ENCODE data around the gene CEND1.

DNA sequence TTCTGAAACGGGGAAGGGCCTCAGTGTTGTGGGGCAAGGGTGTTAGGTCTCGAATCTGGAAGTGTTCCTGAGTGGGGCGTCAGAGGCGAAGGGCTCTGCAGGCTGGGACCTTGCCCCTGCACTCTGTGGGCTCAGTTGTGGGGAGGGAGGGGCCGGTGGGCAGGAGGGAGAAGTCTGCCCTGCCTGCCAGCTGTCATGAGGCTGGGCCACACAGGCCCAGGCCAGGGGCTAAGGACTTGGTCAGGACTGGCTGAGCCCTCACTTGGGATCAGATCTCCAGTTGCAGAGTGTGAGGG is 38.0 kb upstream of the CEND1 start, which contains the start of gene CRACR2B:
- TF ChIP-seq, protein P1, sequence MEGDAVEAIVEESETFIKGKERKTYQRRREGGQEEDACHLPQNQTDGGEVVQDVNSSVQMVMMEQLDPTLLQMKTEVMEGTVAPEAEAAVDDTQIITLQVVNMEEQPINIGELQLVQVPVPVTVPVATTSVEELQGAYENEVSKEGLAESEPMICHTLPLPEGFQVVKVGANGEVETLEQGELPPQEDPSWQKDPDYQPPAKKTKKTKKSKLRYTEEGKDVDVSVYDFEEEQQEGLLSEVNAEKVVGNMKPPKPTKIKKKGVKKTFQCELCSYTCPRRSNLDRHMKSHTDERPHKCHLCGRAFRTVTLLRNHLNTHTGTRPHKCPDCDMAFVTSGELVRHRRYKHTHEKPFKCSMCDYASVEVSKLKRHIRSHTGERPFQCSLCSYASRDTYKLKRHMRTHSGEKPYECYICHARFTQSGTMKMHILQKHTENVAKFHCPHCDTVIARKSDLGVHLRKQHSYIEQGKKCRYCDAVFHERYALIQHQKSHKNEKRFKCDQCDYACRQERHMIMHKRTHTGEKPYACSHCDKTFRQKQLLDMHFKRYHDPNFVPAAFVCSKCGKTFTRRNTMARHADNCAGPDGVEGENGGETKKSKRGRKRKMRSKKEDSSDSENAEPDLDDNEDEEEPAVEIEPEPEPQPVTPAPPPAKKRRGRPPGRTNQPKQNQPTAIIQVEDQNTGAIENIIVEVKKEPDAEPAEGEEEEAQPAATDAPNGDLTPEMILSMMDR (conservative IDR thresholded peaks at IDR 0.05 in 1 of 2, IDR thresholded peaks at IDR 0.05 in 1 of 2; ENCODE audit: extremely low read depth in 1 of 2, insufficient read depth in 1 of 2, low read depth in 1 of 2, low read length in 2 of 2), result no peak
- TF ChIP-seq EZH2 (IDR thresholded peaks at IDR 0.05; ENCODE audit: borderline replicate concordance, low read length), result no peak
